Esophagus squamous epithelium (tissue), 4 donors: ENCODE measurements around the gene FOXO3.

Experiments used
- CTCF ChIP-seq, 6 experiments: fragments of 450-650 bp in 4 of 6; fragments of 200-600 bp in 2 of 6; sonication (generic) in 2 of 6; IDR thresholded peaks; one replicate each; pipeline ENCODE4 v1.5.1; 2016 to 2019; ENCODE audit warnings: antibody characterized with exemption in 6 of 6, mild to moderate bottlenecking in 4 of 6, moderate library complexity in 4 of 6
- POLR2A ChIP-seq, 4 donors: fragments of 450-650 bp; IDR thresholded peaks; one replicate each; pipeline ENCODE4 v1.6.1; 2017; ENCODE audit warnings: antibody characterized with exemption in 4 of 4, mild to moderate bottlenecking in 4 of 4, moderate library complexity in 3 of 4

- no peak for TF ChIP-seq POLR2A (IDR thresholded peaks at IDR 0.05)
- TF ChIP-seq CTCF (IDR thresholded peaks at IDR 0.05), result no peak
Observed at GRCh38 chr6:108575905-108576494, 15.3 kb downstream of the FOXO3 start.
